Fibroblast of lung (primary cell): ENCODE measurements around the gene PTPRCAP. TPM values are rescaled to one million over a fixed set of nuclear protein-coding genes. Genes with fewer than 3 reads are reported as not detected.

ENCODE experiments used
- DNase-seq, 2 donors: peaks; one replicate each; pipeline versions ENCODE4 v3.0.0 to v3.0.0-alpha.2; 2010; ENCODE audit warnings: low read depth in 2 of 2
- H2AFZ ChIP-seq: 2 replicates; pipeline ENCODE4 v1.5.1; 2012; ENCODE audit warnings: low read length, control low read depth, inconsistent platforms
- H3K27ac ChIP-seq: 2 replicates; pipeline ENCODE4 v1.5.1; 2011; ENCODE audit warnings: low read length, control low read depth; ENCODE audit not compliant: insufficient read depth
- H3K27me3 ChIP-seq: 2 replicates; pipeline ENCODE4 v1.5.1; 2011; ENCODE audit warnings: mild to moderate bottlenecking, low read length; ENCODE audit not compliant: control insufficient read depth, insufficient read depth
- H3K36me3 ChIP-seq: 2 replicates; pipeline ENCODE4 v1.5.1; 2011; ENCODE audit warnings: low read length; ENCODE audit not compliant: control insufficient read depth, insufficient read depth
- H3K4me1 ChIP-seq: 2 replicates; pipeline ENCODE4 v1.5.1; 2011; ENCODE audit warnings: low read length; ENCODE audit not compliant: control insufficient read depth, insufficient read depth; ENCODE audit errors: extremely low read depth
- H3K4me2 ChIP-seq: 2 replicates; pipeline ENCODE4 v1.5.1; 2011; ENCODE audit warnings: low read length, control low read depth; ENCODE audit not compliant: insufficient read depth; ENCODE audit errors: extremely low read depth
- H3K4me3 ChIP-seq, 4 experiments: fragments of 200-600 bp in 1 of 4; sonication (generic) in 1 of 4; replicated peaks in 1 of 4; 2 replicates each; pipeline ENCODE4 v1.5.1; 2011 to 2016; ENCODE audit warnings: low read length in 4 of 4, low read depth in 3 of 4, mild to moderate bottlenecking in 3 of 4, control low read depth in 2 of 4, inconsistent platforms in 1 of 4, mixed read lengths in 1 of 4; ENCODE audit not compliant: insufficient read depth in 1 of 4; ENCODE audit errors: control extremely low read depth in 1 of 4
- H3K79me2 ChIP-seq: 2 replicates; pipeline ENCODE4 v1.5.1; 2012; ENCODE audit warnings: mild to moderate bottlenecking, low read length, inconsistent platforms; ENCODE audit not compliant: control insufficient read depth, insufficient read depth
- H3K9ac ChIP-seq: 2 replicates; pipeline ENCODE4 v1.5.1; 2011; ENCODE audit warnings: mild to moderate bottlenecking, low read length, control low read depth; ENCODE audit not compliant: insufficient read depth
- H3K9me3 ChIP-seq: 2 replicates; pipeline ENCODE4 v1.5.1; 2012; ENCODE audit warnings: low read depth, low read length; ENCODE audit not compliant: control insufficient read depth, insufficient read depth
- H4K20me1 ChIP-seq: 2 replicates; pipeline ENCODE4 v1.5.1; 2011; ENCODE audit warnings: low read length; ENCODE audit not compliant: control insufficient read depth, insufficient read depth; ENCODE audit errors: extremely low read depth
- EZH2 ChIP-seq: IDR thresholded peaks from 2 replicates; pipeline ENCODE4 v1.5.1; 2012; ENCODE audit warnings: low read length, control low read depth, mild to moderate bottlenecking; ENCODE audit errors: missing control alignments
- polyA plus RNA-seq, 2 donors: library from polyadenylated mRNA; depleted of rRNA in 1 of 2; stranded (reverse) in 1 of 2; unstranded in 1 of 2; fragments of >200 nt; gene quantifications; 2 replicates each; pipeline ENCODE4 v1.2.1, GENCODE V29; 2011 to 2012; ENCODE audit warnings: missing spikeins in 1 of 2
- total RNA-seq: library from RNA; depleted of rRNA; stranded (reverse); fragments of >200 nt; gene quantifications from 2 replicates; pipeline ENCODE4 v1.2.1, GENCODE V29; 2014
- TF ChIP-seq, protein P1 (sequence below), 2 donors: IDR thresholded peaks in 1 of 2; conservative IDR thresholded peaks in 1 of 2; 1 replicate in 1 of 2; 2 replicates in 1 of 2; pipeline ENCODE4 v1.5.1; 2011 to 2012; ENCODE audit warnings: low read length in 2 of 2, control low read depth in 1 of 2, inconsistent platforms in 1 of 2, low read depth in 1 of 2, mild to moderate bottlenecking in 1 of 2

Gene PTPRCAP
- total and polyA plus RNA-seq, 2 donors (not counting 1 experiment from before 2014, with no cell fraction given), result 0.17 TPM; not detected in 1

DNA sequence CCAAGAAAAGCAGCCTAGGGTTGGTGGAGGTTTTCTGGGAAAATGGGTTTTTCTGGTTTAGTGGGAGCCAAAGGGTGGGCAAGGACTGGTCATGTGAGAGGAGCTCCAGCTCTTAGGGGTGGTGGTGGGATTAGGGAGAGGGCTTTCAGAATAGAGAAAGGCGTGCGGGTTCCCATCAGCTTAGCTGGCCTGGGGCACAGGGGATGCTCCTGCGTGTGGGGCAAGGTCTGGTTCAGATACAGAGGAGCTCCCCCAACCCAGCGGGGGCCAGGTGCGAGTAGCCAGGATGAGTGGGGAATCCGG lies 30.9 kb upstream of the PTPRCAP start:
- no peak overlapping the region for H2AFZ ChIP-seq
- H3K27ac ChIP-seq, result peak overlapping the region; percentile 73
- no peak for DNase-seq
- H3K4me2 ChIP-seq, result peak overlapping the region; percentile 75
- no peaks in the 10 kb centered on the region for H3K27me3 ChIP-seq
- peaks cover 6% of the 10 kb centered on the region for H3K4me1 ChIP-seq
- H3K79me2 ChIP-seq, result no peaks in the 10 kb centered on the region
- TF ChIP-seq, protein P1, sequence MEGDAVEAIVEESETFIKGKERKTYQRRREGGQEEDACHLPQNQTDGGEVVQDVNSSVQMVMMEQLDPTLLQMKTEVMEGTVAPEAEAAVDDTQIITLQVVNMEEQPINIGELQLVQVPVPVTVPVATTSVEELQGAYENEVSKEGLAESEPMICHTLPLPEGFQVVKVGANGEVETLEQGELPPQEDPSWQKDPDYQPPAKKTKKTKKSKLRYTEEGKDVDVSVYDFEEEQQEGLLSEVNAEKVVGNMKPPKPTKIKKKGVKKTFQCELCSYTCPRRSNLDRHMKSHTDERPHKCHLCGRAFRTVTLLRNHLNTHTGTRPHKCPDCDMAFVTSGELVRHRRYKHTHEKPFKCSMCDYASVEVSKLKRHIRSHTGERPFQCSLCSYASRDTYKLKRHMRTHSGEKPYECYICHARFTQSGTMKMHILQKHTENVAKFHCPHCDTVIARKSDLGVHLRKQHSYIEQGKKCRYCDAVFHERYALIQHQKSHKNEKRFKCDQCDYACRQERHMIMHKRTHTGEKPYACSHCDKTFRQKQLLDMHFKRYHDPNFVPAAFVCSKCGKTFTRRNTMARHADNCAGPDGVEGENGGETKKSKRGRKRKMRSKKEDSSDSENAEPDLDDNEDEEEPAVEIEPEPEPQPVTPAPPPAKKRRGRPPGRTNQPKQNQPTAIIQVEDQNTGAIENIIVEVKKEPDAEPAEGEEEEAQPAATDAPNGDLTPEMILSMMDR (conservative IDR thresholded peaks at IDR 0.05 in 1 of 2, IDR thresholded peaks at IDR 0.05 in 1 of 2; ENCODE audit: low read depth in 1 of 2, low read length in 2 of 2), result no peak
- TF ChIP-seq EZH2, result no peak
- peak overlapping the region; percentile 58 to 91 (median 78) for H3K4me3 ChIP-seq
- H3K36me3 ChIP-seq, result no peaks in the 10 kb centered on the region
- H4K20me1 ChIP-seq, result no peaks in the 10 kb centered on the region
- H3K9me3 ChIP-seq, result no peaks in the 10 kb centered on the region
- peak overlapping the region; percentile 79 for H3K9ac ChIP-seq

DNA sequence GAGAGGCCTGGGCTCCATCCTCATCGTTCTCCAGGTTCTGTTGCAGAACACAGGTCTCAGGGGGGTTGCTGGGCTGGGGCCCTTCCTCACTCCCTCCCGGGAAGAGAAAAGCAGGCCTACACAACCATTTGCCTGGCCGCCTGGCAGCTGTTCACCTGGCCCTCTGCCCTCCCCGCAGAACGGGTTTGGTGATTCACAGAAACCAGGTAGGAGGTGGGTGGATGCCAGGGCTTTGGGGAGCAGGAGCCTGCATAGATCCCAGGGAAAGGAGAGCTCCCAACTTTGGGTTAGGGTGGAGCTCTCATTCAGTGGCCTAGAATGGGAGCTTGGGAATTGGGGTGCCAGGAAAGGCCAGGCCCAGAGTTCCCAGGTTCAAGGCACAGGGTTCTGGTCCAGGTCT lies 30.6 kb upstream of the PTPRCAP start:
- Histone ChIP-seq H3K36me3 (no peaks in the 10 kb centered on the region), H4K20me1 (no peaks in the 10 kb centered on the region), H3K4me2 (peak overlapping the region; percentile 75), H3K9ac (peak overlapping the region; percentile 79), H3K79me2 (no peaks in the 10 kb centered on the region), H3K4me3 (peak overlapping the region; percentile 58 to 91 (median 78)), H2AFZ (no peak overlapping the region), H3K9me3 (no peaks in the 10 kb centered on the region), H3K27me3 (no peaks in the 10 kb centered on the region), H3K4me1 (peaks cover 6% of the 10 kb centered on the region), H3K27ac (no peak overlapping the region)
- TF ChIP-seq, protein P1 (conservative IDR thresholded peaks at IDR 0.05 in 1 of 2, IDR thresholded peaks at IDR 0.05 in 1 of 2; ENCODE audit: low read depth in 1 of 2, low read length in 2 of 2), result no peak
- no peak for TF ChIP-seq EZH2
- DNase-seq, result peak in 1 of 2 donors; percentile 44

DNA sequence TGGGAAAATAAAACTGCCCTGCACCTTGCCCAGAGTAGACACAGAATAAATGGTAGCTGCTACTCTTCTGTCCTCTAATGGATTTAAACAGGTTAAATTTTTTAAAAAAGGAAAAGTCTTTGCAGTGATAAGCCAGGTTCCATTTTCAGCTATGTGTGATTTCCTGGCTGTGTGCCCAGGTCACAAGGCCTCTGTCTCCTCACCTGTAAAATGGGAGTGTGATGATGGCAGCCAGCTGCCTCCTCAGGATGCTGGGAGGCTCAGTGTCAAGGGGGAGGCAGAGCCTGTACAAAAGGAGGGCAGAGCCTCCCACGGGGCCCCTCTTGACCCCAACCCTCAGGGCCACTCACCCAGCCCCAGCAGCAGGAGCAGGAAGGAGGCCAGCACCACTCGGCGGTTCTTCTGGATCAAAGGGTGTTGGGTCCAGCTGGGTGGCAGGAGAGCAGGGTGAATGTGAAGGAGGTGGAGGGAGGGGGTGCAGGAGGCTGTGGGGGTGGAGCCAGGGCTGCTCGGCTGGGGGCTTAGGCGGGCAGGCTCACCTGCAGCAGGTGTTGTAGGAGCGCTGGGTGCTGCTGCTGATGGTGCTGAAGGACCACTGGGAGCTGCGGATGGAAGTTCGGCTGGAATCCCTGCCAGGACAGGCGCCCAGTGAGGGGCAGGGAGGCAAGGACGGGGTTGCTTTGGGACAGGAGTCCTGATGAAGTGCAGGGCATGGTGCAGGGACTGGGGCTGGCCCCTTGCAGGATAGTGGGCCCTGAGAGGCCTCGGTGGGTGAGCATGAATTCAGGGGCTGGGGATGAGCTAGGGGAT lies 29.7 kb upstream of the PTPRCAP start:
- H2AFZ ChIP-seq, result no peak overlapping the region
- no peaks in the 10 kb centered on the region for H3K36me3 ChIP-seq
- no peaks in the 10 kb centered on the region for H3K27me3 ChIP-seq
- no peak for DNase-seq
- H3K9me3 ChIP-seq, result no peaks in the 10 kb centered on the region
- peaks cover 6% of the 10 kb centered on the region for H3K4me1 ChIP-seq
- H3K4me2 ChIP-seq, result no peak overlapping the region
- no peak overlapping the region for H3K4me3 ChIP-seq
- H4K20me1 ChIP-seq, result no peaks in the 10 kb centered on the region
- no peak overlapping the region for H3K27ac ChIP-seq
- H3K9ac ChIP-seq, result no peak overlapping the region
- H3K79me2 ChIP-seq, result no peaks in the 10 kb centered on the region
- TF ChIP-seq EZH2, result no peak
- TF ChIP-seq, protein P1 (conservative IDR thresholded peaks at IDR 0.05 in 1 of 2, IDR thresholded peaks at IDR 0.05 in 1 of 2; ENCODE audit: low read depth in 1 of 2, low read length in 2 of 2), result no peak
